ENCODE measurements around the gene SPRED2. TPM values are rescaled to one million over a fixed set of nuclear protein-coding genes. Genes with fewer than 3 reads are reported as not detected.

The SPRED2 gene
- total RNA-seq, 4 donors from 2014 or later = 8.1 to 15.1 (median 9.1) TPM

- DNase-seq = no peak
- no peaks in the 10 kb centered on the region for H3K9me3 ChIP-seq
- H3K36me3 ChIP-seq = no peaks in the 10 kb centered on the region
- no peaks in the 10 kb centered on the region for H3K27me3 ChIP-seq
- 76 to 90% methylated on average over 3 of the region's 3 CpGs for WGBS, 2 donors
- TF ChIP-seq POLR2A (IDR thresholded peaks at IDR 0.05) (no peak), CTCF (IDR thresholded peaks at IDR 0.05) (no peak)
- intact Hi-C loops (cut with DNase I) = no loop called here
- H3K4me1 ChIP-seq = peaks cover 5 to 48% (median 10%) of the 10 kb centered on the region in 3 donors
- H3K4me3 ChIP-seq = no peak overlapping the region
- H3K27ac ChIP-seq = no peak overlapping the region
Measured at GRCh38 chr2:65361623-65362022, 70.8 kb downstream of the SPRED2 start.

- H3K36me3 ChIP-seq = no peaks in the 10 kb centered on the region
- TF ChIP-seq CTCF (IDR thresholded peaks at IDR 0.05) (no peak), POLR2A (IDR thresholded peaks at IDR 0.05) (no peak)
- H3K27ac ChIP-seq = no peak overlapping the region
- no peaks in the 10 kb centered on the region for H3K9me3 ChIP-seq
- WGBS, 2 donors = 59 to 69% methylated on average over 6 of the region's 6 CpGs
- no peak overlapping the region for H3K4me3 ChIP-seq
- peaks cover 0 to 36% (median 2%) of the 10 kb centered on the region in 3 donors for H3K4me1 ChIP-seq
- no peaks in the 10 kb centered on the region for H3K27me3 ChIP-seq
- DNase-seq = no peak
- intact Hi-C loops (cut with DNase I) = no loop called here
Measured at GRCh38 chr2:65360441-65360840, 72.0 kb downstream of the SPRED2 start.

GRCh38 chr2:65358678-65359400 is 73.6 kb downstream of the SPRED2 start:
- H3K4me3 ChIP-seq = no peak overlapping the region
- H3K27me3 ChIP-seq = no peaks in the 10 kb centered on the region
- TF ChIP-seq CTCF (IDR thresholded peaks at IDR 0.05) = no peak
- TF ChIP-seq POLR2A (IDR thresholded peaks at IDR 0.05) = no peak
- H3K27ac ChIP-seq = no peak overlapping the region
- WGBS, 2 donors = 88 to 89% methylated on average over 7 of the region's 7 CpGs
- no peaks in the 10 kb centered on the region for H3K36me3 ChIP-seq
- intact Hi-C loops (cut with DNase I) = no loop called here
- no peaks in the 10 kb centered on the region for H3K9me3 ChIP-seq
- DNase-seq = no peak
- H3K4me1 ChIP-seq = peaks cover 0 to 38% (median 0%) of the 10 kb centered on the region in 3 donors

GRCh38 chr2:65357959-65358294 is 74.5 kb downstream of the SPRED2 start:
- H3K9me3 ChIP-seq = no peaks in the 10 kb centered on the region
- H3K4me1 ChIP-seq = peaks cover 0 to 40% (median 0%) of the 10 kb centered on the region in 3 donors
- no peak for DNase-seq
- H3K4me3 ChIP-seq = no peak overlapping the region
- intact Hi-C loops (cut with DNase I) = no loop called here
- H3K36me3 ChIP-seq = no peaks in the 10 kb centered on the region
- H3K27me3 ChIP-seq = no peaks in the 10 kb centered on the region
- no peak for TF ChIP-seq POLR2A (IDR thresholded peaks at IDR 0.05)
- TF ChIP-seq CTCF (IDR thresholded peaks at IDR 0.05) = no peak
- no peak overlapping the region for H3K27ac ChIP-seq

GRCh38 chr2:65357095-65357958 is 75.1 kb downstream of the SPRED2 start:
- Histone ChIP-seq H3K4me3 (no peak overlapping the region), H3K9me3 (no peaks in the 10 kb centered on the region), H3K36me3 (no peaks in the 10 kb centered on the region), H3K27ac (no peak overlapping the region), H3K27me3 (no peaks in the 10 kb centered on the region), H3K4me1 (peaks cover 0 to 40% (median 0%) of the 10 kb centered on the region in 3 donors)
- TF ChIP-seq CTCF (IDR thresholded peaks at IDR 0.05) (no peak), POLR2A (IDR thresholded peaks at IDR 0.05) (no peak)
- no peak for DNase-seq
- intact Hi-C loops (cut with DNase I) = no loop called here
- 77 to 86% methylated on average over 6 to 9 of the region's 9 CpGs for WGBS, 2 donors

All from esophagus squamous epithelium (tissue), 5 donors.